NCI-H2196 (cell line): ENCODE measurements around the gene ABCG2.
"Not testable (repeated sequence)": the region's sequence is repeated elsewhere in the genome, so short reads cannot be mapped to it uniquely, and the experiment has no call there.

Source experiments
- DNase-seq: peaks from one replicate; lab custom pipeline; 2025; ENCODE audit not compliant: unreplicated experiment; lab: John Stamatoyannopoulos, UW

Gene ABCG2

DNA sequence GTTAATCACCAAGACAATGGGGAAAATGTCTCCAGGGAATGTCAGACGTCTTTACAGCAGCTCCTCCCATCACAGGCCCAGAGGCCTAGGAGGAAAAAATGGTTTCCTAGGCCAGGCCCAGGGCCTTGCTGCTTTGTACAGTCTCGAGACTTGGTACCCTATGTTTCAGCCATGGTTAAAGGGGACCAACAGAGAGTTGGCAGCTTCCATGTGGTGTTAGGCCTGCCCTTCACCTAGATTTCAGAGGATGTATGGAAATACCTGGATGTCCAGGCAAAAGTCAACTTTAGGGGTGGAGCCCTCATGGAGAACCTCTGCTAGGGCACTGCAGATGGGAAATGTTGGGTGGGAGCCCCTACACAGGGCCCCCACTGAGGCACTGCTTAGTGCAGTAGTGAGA is 38.5 kb downstream of the ABCG2 start:
- no peak for DNase-seq

- DNase-seq, result no peak
These were observed 42.9 kb downstream of the ABCG2 start for GRCh38 chr4:88115587-88115986.

- no peak for DNase-seq
These were observed 45.6 kb downstream of the ABCG2 start for GRCh38 chr4:88112856-88113255.

GRCh38 chr4:88110826-88111225 is 47.6 kb downstream of the ABCG2 start:
- DNase-seq, result no peak

DNA sequence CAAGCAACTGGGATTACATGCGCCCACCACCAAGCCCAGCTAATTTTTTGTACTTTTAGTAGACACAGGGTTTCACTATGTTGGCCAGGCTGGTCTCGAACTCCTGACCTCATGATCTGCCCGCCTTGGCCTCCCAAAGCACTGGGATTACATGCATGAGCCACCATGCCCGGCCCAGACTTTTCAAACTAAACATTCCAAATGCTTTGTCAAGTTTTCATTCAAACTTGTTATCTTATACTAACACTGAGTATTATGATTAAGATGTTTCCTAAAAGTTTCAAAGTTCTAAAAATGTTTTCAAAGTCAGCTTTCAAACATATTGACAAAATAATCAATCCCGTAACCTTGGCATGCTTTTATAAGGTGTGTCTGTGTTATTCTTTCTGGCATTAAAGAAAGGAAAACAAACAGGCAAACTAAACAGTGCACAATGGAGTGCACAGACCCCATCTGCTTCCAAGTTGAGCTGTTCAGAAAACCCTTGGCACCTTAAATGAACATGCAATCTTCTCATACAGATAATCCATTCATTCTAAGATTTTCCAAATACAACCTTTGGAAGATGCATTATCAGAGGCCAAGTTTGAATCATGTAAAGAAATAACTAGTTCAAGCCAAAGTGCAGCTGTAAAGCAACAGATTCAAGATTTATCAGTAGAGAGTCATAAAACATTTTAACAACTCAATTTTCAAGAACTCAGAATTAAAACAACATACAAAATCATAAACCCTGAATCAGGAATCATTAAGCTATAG is 49.1 kb downstream of the ABCG2 start:
- no peak for DNase-seq

DNA sequence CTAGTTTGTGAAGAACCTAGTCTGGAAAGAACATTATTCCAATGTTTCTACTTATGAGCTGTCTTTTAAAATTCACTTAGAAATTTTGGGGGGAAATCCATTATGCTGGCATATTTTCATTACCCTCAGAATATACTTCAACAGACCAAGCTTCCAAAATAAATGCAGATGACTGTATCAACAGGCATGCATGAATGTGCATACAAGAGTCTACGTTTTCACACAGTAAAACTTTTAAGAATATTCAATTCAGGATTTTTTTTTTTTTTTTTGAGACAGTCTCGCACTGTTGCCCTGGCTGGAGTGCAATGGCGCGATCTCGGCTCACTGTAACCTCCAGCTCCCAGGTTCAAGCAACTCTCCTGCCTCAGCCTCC is 49.7 kb downstream of the ABCG2 start:
- no peak for DNase-seq

- DNase-seq, result not testable (repeated sequence)
These were observed 50.4 kb downstream of the ABCG2 start for GRCh38 chr4:88108108-88108465.

GRCh38 chr4:88107406-88108107 is 50.9 kb downstream of the ABCG2 start:
- no peak for DNase-seq

GRCh38 chr4:88106205-88106604 is 52.2 kb downstream of the ABCG2 start:
- DNase-seq, result no peak

DNA sequence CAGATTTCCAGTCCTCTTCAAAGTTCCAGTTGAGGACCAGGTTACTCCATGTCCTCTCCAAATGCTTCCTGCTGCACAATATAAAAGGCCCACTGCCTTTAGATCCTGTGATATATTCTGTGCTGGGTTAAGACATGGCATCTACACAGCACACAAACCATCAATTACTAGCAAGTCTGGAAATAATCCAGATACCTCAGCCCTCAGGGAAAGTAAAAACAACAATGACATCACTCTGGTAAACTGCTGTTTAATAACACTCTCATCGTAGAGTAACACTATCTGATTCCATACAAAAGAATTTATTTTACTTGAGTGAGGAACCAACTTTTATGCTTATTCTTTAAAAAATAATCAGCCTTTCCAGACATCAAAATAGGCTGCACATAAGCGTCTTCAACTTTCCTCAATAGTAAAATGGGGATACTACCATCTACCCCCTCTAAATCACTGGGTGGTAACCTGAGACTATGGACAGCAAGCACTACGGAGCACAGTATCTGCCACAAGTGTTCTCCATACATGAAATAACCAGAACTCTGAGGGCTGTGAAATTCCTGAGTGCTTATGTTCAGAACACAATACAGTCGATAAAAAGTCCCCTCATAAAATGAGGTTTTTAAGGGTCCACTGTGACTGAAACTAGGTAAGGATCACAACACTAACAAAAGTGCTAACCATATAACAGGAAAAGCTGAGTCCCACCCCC is 53.4 kb downstream of the ABCG2 start:
- DNase-seq, result no peak

DNA sequence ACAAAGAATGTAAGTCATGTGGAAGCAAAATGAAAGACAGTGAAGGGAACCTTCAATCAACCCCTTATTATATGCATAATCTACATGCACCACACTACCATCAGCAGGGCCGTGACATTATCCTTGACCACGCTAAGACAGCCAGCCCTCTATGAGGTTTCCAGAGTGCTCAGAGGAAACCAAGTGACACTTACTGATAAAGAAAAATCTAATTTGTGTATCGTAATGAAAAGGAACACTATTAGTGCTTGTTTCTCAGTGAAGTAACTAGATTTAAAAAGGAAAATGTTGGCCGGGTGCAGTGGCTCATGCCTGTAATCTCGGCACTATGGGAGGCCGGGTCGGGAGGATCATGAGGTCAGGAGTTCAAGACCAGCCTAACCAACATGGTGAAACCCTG is 56.4 kb downstream of the ABCG2 start:
- DNase-seq, result no peak

GRCh38 chr4:88101165-88101564 is 57.3 kb downstream of the ABCG2 start:
- no peak for DNase-seq

- no peak for DNase-seq
These were observed 59.3 kb downstream of the ABCG2 start for GRCh38 chr4:88098993-88099752.

DNA sequence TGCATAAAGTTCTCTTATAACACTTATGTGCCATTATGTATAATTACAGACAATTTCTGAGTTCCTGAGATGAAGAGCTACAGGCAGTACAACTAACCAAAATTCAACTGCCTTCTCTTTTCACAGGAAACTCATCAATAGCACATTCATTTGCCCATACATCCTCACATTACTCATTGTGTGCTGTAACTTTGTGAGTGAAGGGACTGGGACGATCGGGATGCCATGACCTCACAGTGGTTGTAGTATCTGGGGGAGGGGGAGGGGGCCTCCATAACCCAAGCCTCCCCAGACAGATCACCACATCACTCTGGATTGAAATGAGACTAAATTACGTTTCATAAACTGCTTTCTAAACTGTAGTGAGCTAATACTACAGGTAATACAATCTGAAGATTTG is 60.7 kb downstream of the ABCG2 start:
- DNase-seq, result no peak

GRCh38 chr4:88097301-88097700 is 61.1 kb downstream of the ABCG2 start:
- DNase-seq, result no peak

GRCh38 chr4:88093874-88094273 is 64.6 kb downstream of the ABCG2 start:
- DNase-seq, result no peak

DNA sequence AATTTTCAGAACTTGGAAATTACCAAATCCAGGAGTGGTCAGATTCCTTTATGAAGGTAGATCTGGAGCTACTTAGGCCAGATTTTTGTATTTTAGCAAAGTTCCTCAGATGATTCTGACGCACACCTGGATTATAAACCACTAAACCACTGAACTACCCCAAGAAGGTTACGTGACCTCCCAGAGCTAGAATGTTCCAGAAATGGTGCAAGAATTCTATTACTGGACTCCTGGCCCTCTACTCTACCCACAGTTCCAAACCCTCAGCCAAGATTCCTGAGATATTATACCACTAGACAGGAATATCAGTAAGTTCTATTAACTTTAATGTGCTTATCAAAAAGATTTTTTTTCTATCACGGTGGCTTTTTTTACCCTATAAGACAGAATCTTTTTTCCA is 67.1 kb downstream of the ABCG2 start:
- no peak for DNase-seq

DNA sequence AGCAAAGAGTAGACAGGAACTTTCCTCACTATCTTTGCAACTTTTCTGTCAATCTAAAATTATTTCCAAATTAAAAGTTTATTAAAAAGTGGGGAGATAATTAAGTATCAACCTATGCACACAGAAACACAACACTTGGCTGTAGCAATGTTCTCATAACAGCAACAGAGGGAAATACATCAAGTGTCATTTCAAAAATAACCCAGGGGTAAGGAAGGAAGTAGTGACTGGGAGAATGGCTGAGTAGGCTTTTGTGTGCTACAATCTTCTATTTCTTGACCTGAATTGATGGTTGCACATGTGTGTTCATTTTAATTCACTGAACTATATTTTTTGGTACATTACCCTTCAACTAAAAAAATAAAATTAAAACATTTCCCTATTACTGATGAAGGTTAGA is 67.5 kb downstream of the ABCG2 start:
- DNase-seq, result no peak

GRCh38 chr4:88087004-88087403 is 71.4 kb downstream of the ABCG2 start:
- no peak for DNase-seq

- no peak for DNase-seq
These were observed 77.8 kb downstream of the ABCG2 start for GRCh38 chr4:88080626-88081025.

DNA sequence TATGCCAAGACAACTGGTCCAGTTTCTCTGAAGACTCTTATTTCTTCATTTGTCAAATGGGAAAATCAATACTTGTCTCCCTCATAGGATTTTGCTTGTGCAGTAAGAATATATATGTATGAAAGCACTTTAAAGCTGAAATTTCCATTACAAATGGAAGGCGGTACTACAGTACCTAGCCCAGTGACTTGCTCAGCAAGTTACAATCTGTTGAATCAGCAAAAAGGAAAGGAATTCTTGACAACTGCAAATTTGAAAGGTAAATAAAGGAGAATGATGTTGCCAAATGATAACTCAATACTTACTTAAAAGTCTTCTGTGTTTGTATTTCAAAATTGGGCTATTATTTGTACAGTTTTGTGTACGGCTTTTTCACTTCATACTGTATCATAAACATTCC is 79.9 kb downstream of the ABCG2 start:
- DNase-seq, result no peak
